GM12878 (cell line): ENCODE results near the gene SLC17A7.
"Not testable (repeated sequence)": the region's sequence is repeated elsewhere in the genome, so short reads cannot be mapped to it uniquely, and the experiment has no call there.

Source experiments
- EZH2 ChIP-seq: IDR thresholded peaks from 2 replicates; pipeline ENCODE4 v1.6.1; 2012; ENCODE audit warnings: low read depth, mild to moderate bottlenecking, control low read depth, inconsistent platforms, low read length, borderline replicate concordance; ENCODE audit not compliant: control insufficient read depth
- HDAC2 ChIP-seq: fragments of 200-600 bp; sonication (generic); IDR thresholded peaks from 2 replicates; pipeline ENCODE4 v1.6.1; 2017
- ZNF592 ChIP-seq: fragments of 450-650 bp; IDR thresholded peaks from 2 replicates; pipeline ENCODE4 v1.6.1; 2017; ENCODE audit warnings: mild to moderate bottlenecking, moderate library complexity
- ZZZ3 ChIP-seq: IDR thresholded peaks from 2 replicates; pipeline ENCODE4 v1.6.1; 2011; ENCODE audit warnings: low read depth; ENCODE audit not compliant: control insufficient read depth, insufficient read length

- not testable (repeated sequence) for TF ChIP-seq ZZZ3, ZNF592, EZH2, HDAC2
These were observed 19.8 kb upstream of the SLC17A7 start for GRCh38 chr19:49461130-49461529.
